ENCODE data around the gene PATE1.
"Not testable (repeated sequence)": the region's sequence is repeated elsewhere in the genome, so short reads cannot be mapped to it uniquely, and the experiment has no call there.

PATE1 gene

DNA sequence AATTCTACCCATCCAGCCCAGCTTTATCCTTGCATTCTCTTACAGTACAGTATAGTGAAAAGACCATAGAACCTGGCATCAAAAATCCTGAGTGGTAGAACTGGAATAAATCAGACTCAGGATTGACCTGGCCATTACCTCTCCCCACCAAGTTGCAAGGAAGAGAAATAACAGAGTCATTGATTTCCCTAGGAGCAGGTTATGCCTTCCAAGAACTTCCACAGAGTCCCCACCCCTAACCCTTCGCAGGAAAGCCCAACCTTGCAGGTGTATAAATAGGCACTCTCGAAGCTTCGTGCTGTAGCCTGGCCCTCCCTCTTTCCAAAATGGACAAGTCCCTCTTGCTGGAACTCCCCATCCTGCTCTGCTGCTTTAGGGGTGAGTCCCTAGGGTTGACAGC is at the start of gene PATE1:
Gene PATE1, plus strand, starts transcription at position 301 of the 400 bp plus-strand sequence. Its CDS starts 26 bp downstream, at position 327.
- DNase-seq (ENCODE audit: low read depth in 3 of 3): no peak

- no peak for DNase-seq (ENCODE audit: low read depth in 3 of 3)
Observed at GRCh38 chr11:125701018-125701610, 45.0 kb upstream of the PATE1 start.

DNA sequence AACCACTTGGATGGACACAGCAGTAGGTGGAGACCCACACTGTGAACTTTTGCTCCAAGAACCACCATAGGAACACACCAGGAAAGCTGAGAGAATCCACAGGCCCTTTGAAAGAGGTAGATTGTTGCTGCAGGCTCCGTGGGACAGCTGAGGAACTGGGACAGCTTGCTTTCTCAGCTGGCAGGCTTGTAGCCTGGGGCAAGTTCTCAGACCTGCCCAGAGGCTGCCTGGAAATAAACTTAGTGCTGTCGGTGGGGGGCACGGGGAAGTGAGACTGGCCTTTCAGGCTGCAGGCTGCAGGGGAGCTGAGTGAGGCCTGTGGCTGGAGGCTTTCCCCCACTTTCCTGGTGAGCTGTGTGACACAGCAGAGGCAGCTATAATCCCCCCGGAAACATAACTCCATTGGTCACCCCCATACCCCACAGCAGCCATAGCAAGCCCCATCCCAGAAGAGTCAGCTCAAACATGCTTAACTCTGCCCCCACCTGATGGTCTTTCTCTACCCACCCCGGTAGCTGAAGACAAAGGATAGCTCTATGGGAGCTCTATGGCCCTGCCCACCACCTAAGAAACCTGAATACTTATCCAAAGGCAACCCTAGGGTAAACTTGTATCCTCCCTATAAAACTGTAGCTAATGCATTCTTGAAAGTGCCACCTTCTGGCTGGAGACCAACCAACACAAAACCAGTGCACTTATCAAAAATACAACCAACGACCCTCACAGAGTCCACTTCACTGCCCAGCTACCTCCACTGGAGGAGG is 44.0 kb upstream of the PATE1 start:
- DNase-seq (ENCODE audit: low read depth in 3 of 3): no peak

DNA sequence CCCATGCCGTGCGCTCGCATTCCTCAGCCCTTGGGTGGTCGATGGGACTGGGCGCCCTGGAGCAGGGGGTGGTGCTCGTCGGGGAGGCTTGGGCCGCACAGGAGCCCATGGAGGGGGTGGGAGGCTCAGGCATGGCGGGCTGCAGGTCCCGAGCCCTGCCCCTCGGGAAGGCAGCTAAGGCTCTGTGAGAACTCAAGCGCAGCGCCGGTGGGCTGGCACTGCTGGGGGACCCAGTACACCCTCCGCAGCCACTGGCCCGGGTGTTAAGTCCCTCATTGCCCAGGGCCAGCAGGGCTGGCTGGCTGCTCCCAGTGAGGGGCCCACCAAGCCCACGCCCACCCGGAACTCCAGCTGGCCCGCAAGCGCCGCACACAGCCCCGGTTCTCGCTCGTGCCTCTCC is 41.4 kb upstream of the PATE1 start:
- not testable (repeated sequence) for DNase-seq (ENCODE audit: low read depth in 3 of 3)

- no peak for DNase-seq (ENCODE audit: low read depth in 3 of 3)
Observed at GRCh38 chr11:125720781-125721180, 25.3 kb upstream of the PATE1 start.

- no peak for DNase-seq (ENCODE audit: low read depth in 3 of 3)
Observed at GRCh38 chr11:125724125-125724524, 22.0 kb upstream of the PATE1 start.

- no peak for DNase-seq (ENCODE audit: low read depth in 3 of 3)
Observed at GRCh38 chr11:125728969-125729368, 17.1 kb upstream of the PATE1 start.

GRCh38 chr11:125740617-125741016 is 5.5 kb upstream of the PATE1 start:
- DNase-seq (ENCODE audit: low read depth in 3 of 3): no peak

DNA sequence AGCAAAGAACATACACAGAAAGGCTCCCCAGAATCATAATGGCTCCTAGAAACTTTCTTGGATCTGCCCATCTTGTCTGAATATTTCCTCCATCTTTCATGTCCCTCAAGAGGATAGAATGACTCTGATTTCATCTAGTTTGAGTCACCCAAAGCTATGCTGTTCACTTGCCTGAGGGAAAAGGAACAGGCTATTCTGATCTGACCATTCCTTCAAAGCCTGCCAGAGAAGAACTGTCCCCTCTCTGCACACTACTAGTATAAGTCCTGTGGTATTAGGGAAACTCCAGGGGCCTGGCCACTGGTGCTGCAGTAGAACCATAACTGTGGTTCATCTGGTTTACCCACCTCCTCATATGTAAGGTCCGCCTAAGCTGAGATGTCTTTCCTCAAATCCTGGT is 2.4 kb upstream of the PATE1 start:
- DNase-seq (ENCODE audit: low read depth in 3 of 3): no peak

GRCh38 chr11:125750629-125751028 is 4.5 kb downstream of the PATE1 start:
- DNase-seq (ENCODE audit: low read depth in 3 of 3): no peak

DNA sequence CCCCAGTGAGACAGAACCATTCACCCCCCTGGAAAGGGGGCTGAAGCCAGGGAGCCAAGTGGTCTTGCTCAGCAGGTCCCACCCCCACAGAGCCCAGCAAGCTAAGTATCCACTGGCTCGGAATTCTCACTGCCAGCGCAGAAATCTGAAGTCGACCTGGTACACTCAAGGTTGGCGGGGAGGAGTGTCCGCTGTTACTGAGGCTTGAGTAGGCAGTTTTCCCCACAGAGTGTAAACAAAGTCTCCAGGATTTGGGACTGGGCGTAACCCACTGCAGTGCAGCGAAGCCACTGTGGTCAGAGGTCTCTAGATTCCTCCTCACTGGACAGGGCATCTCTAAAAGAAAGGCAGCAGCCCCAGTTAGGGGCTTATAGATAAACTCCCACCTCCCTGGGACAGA is 10.0 kb downstream of the PATE1 start:
- DNase-seq (ENCODE audit: low read depth in 3 of 3): no peak

DNA sequence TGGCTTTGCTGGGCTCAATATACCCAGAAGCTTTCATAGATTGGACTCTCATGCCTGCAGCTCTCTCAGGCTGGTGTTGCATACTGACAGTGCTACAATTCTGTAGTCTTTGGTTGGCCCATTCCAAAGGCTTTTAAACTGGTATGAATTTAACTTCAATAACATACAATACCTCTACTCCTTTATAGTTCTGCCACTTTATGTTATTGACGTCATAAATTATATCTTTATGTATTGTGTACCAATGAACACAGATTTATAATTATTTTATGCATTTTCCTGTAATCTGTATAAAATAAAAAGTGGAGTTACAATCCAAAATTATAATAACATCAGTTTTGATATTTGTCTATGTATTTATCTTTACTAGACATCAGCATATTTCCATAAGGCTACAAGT is 16.4 kb downstream of the PATE1 start:
- DNase-seq (ENCODE audit: low read depth in 3 of 3): no peak

DNA sequence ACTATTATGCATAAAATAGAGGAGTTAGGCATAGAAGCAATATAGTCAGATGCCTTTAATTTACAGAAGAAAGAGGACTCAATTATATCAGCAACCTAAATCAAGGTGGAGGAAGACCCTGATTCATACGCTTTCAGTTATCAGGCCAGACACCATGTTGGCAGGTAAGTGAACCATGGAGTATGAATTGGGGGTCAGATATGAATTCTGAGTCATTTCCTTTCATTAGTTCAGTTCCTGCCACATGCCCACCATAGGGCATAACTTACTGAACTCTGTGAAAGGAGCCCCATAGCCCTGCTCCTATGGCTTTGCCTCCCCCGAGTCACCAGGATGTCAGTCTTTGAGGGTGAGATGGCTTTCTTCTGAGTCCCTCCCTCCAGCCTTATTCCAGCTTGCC is 17.4 kb downstream of the PATE1 start:
- no peak for DNase-seq (ENCODE audit: low read depth in 3 of 3)

DNA sequence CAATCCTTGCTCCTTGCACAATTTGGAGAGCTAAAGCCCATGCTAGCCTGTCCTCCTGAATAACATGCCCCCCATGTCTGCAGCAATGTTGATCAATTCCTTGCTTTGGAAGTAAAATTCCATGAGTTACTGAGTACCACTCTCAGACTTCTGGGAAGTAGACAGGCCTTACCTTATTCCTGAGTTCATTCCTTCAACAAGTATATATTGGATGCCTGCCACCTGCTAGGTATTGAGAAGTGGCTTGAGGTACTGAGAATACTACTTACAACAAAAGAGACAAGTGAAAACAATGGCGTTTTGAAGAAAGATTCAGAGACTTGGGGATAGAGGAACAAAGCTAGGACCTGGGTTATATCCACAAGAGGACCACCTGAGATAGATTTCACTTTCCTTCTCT is 20.2 kb downstream of the PATE1 start:
- DNase-seq (ENCODE audit: low read depth in 3 of 3): no peak

DNA sequence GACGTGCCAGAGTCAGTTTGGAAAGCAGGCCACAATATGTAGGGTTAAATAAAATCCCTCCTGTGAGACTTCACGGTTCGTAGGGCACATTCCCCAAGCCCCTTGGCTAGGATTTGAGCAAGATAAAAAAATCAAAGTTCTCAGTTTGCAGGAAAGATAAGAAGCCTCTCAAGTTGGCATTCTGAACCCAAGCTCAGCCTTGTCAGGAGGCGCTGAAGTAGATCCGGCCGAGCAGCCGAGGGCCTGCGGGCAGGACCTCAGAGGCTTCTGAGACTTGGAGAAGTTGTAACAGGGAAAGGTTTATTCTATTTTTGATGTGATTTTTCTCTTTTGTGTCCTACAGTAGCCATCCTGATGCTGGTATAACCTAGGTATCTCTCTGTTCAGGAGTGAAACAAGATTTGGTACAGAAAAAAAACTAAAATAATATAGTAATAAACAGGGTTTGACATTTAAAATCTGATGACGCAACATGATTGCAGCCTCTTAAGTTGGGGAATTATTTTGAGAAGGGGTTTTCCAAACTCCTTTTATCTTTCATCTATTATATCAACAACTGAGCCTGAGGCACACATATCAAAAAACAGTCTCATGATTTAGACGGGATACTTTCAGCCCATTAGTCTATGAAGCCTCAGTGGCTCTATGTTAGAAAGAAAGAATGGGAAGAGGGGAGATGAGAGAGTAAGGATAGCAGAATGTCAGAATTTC is 22.4 kb downstream of the PATE1 start:
- no peak for DNase-seq (ENCODE audit: low read depth in 3 of 3)

- DNase-seq (ENCODE audit: low read depth in 3 of 3): no peak
Observed at GRCh38 chr11:125770583-125770982, 24.5 kb downstream of the PATE1 start.

DNA sequence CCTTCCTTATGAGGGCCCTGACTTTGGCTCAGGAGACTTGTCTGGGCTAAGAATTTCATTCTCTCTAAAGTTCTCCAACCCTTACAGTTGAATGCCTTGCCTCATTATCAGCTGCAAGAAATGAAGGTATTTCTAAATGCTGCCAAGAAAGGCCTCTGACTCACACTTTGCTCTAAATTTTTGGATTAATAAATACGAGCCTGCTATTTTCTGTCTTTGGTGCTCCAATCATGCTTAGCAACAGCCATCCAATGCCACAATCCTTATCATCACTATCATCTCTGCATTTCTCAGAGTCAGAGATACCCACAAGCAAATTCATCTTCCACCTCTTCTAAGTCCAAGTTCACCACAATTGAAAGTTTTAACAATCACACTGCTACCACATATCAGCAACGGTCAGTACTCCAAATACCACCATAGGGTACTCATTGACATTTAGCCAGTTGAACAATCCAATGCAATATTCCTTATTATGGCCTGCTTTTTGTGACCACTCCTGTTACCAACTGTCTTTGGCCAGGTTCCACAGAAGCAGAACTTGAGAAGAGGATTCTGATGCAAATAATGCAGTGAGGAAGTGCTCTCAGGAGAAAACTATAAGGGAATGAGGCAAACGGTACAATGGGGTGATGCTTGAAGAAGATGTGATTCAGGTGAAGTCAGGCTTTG is 26.9 kb downstream of the PATE1 start:
- DNase-seq (ENCODE audit: low read depth in 3 of 3): no peak

- no peak for DNase-seq (ENCODE audit: low read depth in 3 of 3)
Observed at GRCh38 chr11:125773516-125773915, 27.4 kb downstream of the PATE1 start.

DNA sequence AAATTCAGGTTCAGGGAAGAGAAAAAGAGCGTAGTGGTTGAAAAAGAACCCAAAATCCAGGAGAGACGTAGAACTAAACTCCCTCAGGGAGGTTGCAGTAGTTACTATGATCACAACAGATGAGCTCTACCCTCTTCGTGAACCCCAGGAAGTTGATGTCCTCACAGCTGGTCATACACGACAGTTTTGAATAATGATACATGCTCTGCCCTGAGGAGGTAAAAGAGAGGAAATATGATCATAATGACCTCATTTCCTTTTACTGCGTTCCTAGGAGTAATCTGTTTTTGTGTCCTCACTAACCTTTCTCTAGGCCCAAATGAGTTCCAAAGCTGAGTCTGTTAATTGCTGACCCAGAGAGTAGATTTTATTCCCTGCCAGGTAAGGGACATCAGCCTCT is 31.2 kb downstream of the PATE1 start:
- no peak for DNase-seq (ENCODE audit: low read depth in 3 of 3)

DNA sequence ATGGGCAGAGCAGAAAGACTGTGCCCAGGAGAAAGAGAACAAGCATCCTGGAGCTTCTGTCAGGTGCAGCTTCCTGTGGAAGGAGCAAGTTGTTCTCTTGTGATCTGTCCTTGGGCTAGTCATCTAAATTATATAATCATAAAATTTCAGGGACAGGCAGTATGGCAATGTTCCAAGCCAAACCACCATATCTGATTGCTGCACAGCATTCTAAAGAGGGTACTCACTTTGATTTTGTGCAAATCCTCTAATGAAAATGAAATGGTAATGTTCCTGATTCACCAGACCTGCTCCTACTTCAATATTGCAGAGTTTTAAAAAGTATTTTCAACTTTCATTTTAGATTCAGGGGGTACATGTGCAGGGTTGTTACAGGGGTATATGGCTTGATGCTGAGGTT is 32.6 kb downstream of the PATE1 start, which contains the start of gene PATE2:
Gene PATE2, minus strand, starts transcription at position 101 of the 400 bp plus-strand sequence. Its CDS starts 55 bp downstream, at position 46.
- DNase-seq (ENCODE audit: low read depth in 3 of 3): no peak

DNA sequence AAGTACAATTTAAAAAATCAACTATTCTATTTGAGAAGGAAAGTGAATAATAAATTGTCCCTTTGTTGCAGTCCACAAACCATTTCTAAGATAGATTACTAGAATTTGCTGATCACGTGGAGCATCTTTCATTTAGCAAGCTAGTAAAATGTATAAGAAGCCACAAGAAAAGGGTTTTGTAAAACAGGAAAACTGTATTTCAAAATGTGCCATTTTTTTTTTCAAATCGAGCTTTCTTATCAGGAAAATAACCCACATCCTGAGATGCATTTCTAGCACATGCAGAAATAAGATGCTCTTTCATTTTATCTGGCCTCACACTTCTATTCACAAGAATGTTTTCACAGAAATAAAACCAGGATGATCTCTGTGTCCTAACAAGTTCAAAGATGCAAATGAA is 38.6 kb downstream of the PATE1 start:
- DNase-seq (ENCODE audit: low read depth in 3 of 3): no peak

GRCh38 chr11:125787827-125788226 is 41.7 kb downstream of the PATE1 start, which contains the start of gene PATE3:
Gene PATE3 (plus strand): TSS chr11:125788127. CDS start chr11:125788152, 25 bp downstream.
- DNase-seq (ENCODE audit: low read depth in 3 of 3): no peak

Measured in stimulated activated CD4-positive, alpha-beta T cell treated with anti-CD3 and anti-CD28 coated beads, TNF-alpha, amount 100 ng/mL, for 48 hours (primary cell).